OCI-LY1 (cell line): ENCODE measurements around the gene MB.

Experiments used
- H2AFZ ChIP-seq: fragments of 200-600 bp; sonication (generic), shearing (Covaris generic); 2 replicates; pipeline ENCODE4 v1.6.0; 2014; ENCODE audit warnings: antibody characterized with exemption, mild to moderate bottlenecking, low read length
- H3F3A ChIP-seq: fragments of 200-600 bp; sonication (generic), shearing (Covaris generic); 2 replicates; pipeline ENCODE4 v1.6.0; 2014; ENCODE audit warnings: mild to moderate bottlenecking, antibody characterized with exemption, low read length, moderate library complexity; ENCODE audit not compliant: insufficient read depth
- H3K27ac ChIP-seq: fragments of 200-600 bp; sonication (generic); 2 replicates; pipeline ENCODE4 v1.5.1; 2014; ENCODE audit warnings: low read length, mixed run types, mild to moderate bottlenecking, low read depth; ENCODE audit not compliant: poor library complexity, severe bottlenecking
- H3K27me3 ChIP-seq: fragments of 200-600 bp; sonication (generic); 2 replicates; pipeline ENCODE4 v1.6.0; 2014; ENCODE audit warnings: antibody characterized with exemption, mild to moderate bottlenecking, low read length, moderate library complexity; ENCODE audit not compliant: insufficient read depth
- H3K36me3 ChIP-seq: fragments of 200-600 bp; sonication (generic); 2 replicates; pipeline ENCODE4 v1.6.1; 2014; ENCODE audit warnings: mild to moderate bottlenecking, antibody characterized with exemption, low read length, moderate library complexity, mixed read lengths; ENCODE audit not compliant: insufficient read depth
- H3K4me1 ChIP-seq: fragments of 200-600 bp; sonication (generic); 2 replicates; pipeline ENCODE4 v1.5.1; 2014; ENCODE audit warnings: mild to moderate bottlenecking, low read length, moderate library complexity; ENCODE audit not compliant: insufficient read depth, severe bottlenecking
- H3K4me2 ChIP-seq: fragments of 200-600 bp; sonication (generic), shearing (Covaris generic); 2 replicates; pipeline ENCODE4 v1.6.1; 2014; ENCODE audit warnings: low read length
- H3K4me3 ChIP-seq: fragments of 200-600 bp; sonication (generic); 2 replicates; pipeline ENCODE4 v1.5.1; 2014; ENCODE audit warnings: low read length, low read depth, mild to moderate bottlenecking, mixed read lengths; ENCODE audit not compliant: poor library complexity, severe bottlenecking
- H3K79me2 ChIP-seq: fragments of 200-600 bp; shearing (Covaris generic); 2 replicates; pipeline ENCODE4 v1.6.1; 2016; ENCODE audit warnings: mixed run types, low read length, mixed read lengths; ENCODE audit not compliant: insufficient read depth
- H3K9ac ChIP-seq: fragments of 200-600 bp; sonication (generic), shearing (Covaris generic); 2 replicates; pipeline ENCODE4 v1.6.1; 2014; ENCODE audit warnings: mild to moderate bottlenecking, low read length, mixed read lengths
- H3K9me2 ChIP-seq: fragments of 200-600 bp; sonication (generic), shearing (Covaris generic); 2 replicates; pipeline ENCODE4 v1.6.1; 2014; ENCODE audit warnings: low read depth, mild to moderate bottlenecking, low read length, mixed read lengths
- H3K9me3 ChIP-seq: fragments of 200-600 bp; shearing (Covaris generic); 2 replicates; pipeline ENCODE4 v1.6.1; 2014; ENCODE audit warnings: low read length, mixed read lengths
- H4K20me1 ChIP-seq: fragments of 200-600 bp; sonication (generic), shearing (Covaris generic); 2 replicates; pipeline ENCODE4 v1.6.0; 2016; ENCODE audit warnings: mild to moderate bottlenecking, low read length; ENCODE audit not compliant: insufficient read depth
- EZH2 ChIP-seq: fragments of 200-600 bp; sonication (generic), shearing (Covaris generic); IDR thresholded peaks from 2 replicates; pipeline ENCODE4 v1.8.0; 2017; ENCODE audit warnings: borderline replicate concordance, mixed run types, mild to moderate bottlenecking, antibody characterized with exemption, low read length, moderate library complexity, mixed read lengths
- TF ChIP-seq, protein P1 (sequence below): fragments of 200-600 bp; sonication (generic), shearing (Covaris generic); IDR thresholded peaks from 2 replicates; pipeline ENCODE4 v1.5.1; 2017; ENCODE audit warnings: mild to moderate bottlenecking, antibody characterized with exemption, low read length, moderate library complexity, mixed read lengths

The MB gene

DNA sequence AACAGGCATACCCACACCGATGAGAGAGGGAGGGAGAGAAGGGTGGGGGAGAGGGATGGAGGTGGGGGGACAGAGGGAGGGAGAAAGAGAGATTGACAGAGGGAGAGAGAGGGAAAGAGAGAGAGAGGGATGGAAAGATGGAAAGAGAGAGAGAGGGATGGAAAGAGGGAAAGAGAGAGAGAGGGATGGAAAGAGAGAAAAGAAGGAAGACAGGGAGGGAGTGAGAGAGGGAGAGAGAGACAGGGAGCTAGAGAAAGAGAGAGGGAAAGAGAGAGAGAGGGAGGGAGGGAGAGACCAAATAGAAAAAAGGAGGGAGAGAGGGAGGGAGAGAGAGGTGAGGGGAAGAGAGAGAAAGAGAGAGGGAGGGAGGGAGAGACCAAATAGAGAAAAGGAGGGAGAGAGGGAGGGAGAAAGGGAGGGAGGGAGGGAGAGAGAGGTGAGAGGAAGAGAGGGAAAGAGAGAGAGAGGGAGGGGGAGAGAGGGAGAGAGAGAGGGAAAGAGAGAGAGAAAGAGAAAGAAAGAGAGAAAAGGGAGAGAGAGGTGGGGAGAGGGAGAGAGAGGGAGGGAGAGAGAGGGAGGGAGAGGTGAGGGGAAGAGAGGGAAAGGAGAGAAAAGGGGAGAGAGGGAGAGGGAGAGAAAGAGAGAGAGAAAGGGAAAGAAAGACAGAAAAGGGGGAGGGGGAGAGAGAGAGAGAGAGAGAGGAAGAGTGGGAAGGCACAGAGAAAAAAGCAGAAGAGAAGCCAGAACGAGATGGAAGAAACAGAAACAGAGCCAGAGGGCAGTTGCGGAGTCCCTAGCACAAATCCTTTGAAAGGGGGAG, 23.8 kb downstream of the MB start:
- no peak overlapping the region for H3K4me2 ChIP-seq
- no peaks in the 10 kb centered on the region for H3K36me3 ChIP-seq
- H3K27ac ChIP-seq, result no peak overlapping the region
- H3F3A ChIP-seq, result no peaks in the 10 kb centered on the region
- no peaks in the 10 kb centered on the region for H3K9me3 ChIP-seq
- peaks cover 13% of the 10 kb centered on the region for H3K27me3 ChIP-seq
- no peaks in the 10 kb centered on the region for H3K79me2 ChIP-seq
- H2AFZ ChIP-seq, result no peak overlapping the region
- H3K9me2 ChIP-seq, result no peaks in the 10 kb centered on the region
- no peak overlapping the region for H3K4me3 ChIP-seq
- H3K9ac ChIP-seq, result no peak overlapping the region
- H4K20me1 ChIP-seq, result no peaks in the 10 kb centered on the region
- no peaks in the 10 kb centered on the region for H3K4me1 ChIP-seq
- TF ChIP-seq, protein P1, sequence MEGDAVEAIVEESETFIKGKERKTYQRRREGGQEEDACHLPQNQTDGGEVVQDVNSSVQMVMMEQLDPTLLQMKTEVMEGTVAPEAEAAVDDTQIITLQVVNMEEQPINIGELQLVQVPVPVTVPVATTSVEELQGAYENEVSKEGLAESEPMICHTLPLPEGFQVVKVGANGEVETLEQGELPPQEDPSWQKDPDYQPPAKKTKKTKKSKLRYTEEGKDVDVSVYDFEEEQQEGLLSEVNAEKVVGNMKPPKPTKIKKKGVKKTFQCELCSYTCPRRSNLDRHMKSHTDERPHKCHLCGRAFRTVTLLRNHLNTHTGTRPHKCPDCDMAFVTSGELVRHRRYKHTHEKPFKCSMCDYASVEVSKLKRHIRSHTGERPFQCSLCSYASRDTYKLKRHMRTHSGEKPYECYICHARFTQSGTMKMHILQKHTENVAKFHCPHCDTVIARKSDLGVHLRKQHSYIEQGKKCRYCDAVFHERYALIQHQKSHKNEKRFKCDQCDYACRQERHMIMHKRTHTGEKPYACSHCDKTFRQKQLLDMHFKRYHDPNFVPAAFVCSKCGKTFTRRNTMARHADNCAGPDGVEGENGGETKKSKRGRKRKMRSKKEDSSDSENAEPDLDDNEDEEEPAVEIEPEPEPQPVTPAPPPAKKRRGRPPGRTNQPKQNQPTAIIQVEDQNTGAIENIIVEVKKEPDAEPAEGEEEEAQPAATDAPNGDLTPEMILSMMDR, result no peak
- TF ChIP-seq EZH2, result no peak

DNA sequence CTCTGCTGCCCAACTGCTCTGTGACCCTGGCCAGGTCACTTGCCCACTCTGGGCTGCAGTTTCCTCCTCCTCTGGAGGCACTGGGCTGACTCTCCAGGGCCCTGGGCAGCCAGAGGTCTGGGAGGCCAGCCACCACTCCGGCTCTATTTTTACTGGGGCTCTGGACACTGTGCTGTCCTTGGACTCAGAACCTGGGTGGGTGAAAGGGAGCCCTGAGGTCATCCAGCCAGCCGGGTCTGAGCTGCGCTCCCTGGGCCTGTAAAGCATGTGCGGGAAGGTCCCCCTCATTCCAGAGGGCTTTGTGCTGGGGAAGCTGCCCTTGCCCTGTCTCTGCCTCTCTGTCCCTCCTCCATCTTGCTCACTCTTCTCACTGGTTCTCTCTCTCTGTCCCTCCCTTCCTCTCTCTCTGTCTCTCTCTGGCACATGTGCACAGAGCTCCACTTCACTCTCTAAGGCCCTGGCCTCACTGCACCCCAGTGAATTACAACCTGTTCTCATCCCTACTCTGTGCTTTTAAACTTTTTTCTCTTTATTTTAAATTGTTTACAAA, 24.6 kb downstream of the MB start:
- no peaks in the 10 kb centered on the region for H3F3A ChIP-seq
- H3K4me1 ChIP-seq, result no peaks in the 10 kb centered on the region
- H3K9me2 ChIP-seq, result no peaks in the 10 kb centered on the region
- H2AFZ ChIP-seq, result no peak overlapping the region
- TF ChIP-seq, protein P1, result no peak
- TF ChIP-seq EZH2, result no peak
- no peaks in the 10 kb centered on the region for H3K79me2 ChIP-seq
- no peak overlapping the region for H3K9ac ChIP-seq
- peaks cover 13% of the 10 kb centered on the region for H3K27me3 ChIP-seq
- H3K4me2 ChIP-seq, result no peak overlapping the region
- H3K9me3 ChIP-seq, result no peaks in the 10 kb centered on the region
- no peak overlapping the region for H3K27ac ChIP-seq
- H3K4me3 ChIP-seq, result no peak overlapping the region
- H4K20me1 ChIP-seq, result no peaks in the 10 kb centered on the region
- H3K36me3 ChIP-seq, result no peaks in the 10 kb centered on the region

DNA sequence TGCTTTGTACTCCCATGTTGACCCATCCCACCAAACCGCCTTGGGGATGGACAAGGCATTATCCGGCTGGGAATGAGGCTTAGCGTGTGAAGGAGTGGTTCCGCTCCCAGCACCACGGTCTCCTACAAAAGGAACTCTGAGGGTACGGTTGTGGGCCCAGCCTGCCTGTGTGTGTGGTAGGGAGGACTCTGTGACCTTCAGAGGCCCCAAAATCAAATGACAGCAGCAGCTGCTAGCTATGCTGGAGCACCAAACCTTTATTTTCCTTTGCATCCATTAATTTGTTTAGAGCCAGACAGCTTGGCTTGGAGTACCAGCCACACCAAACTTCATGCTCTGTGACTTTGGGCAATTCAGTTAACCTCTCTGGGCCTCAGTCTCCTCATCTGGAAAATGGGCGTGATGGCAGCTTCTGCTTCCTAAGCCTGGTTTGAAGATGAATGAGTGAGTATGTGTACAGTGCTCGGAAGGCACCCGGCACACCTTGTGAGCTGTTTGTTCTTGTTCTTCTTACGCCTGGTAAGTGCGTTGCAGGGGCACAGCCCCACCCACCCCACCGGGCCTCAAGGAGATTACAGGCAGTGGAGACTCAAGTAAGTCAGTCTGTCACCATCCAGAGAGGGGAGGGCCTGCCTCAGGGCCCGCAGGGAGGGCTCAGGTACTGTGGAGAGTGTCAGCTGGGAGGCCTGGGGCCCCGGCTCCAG, 25.3 kb downstream of the MB start:
- Histone ChIP-seq H3K4me1 (no peaks in the 10 kb centered on the region), H3K4me2 (no peak overlapping the region), H3F3A (no peaks in the 10 kb centered on the region), H3K79me2 (no peaks in the 10 kb centered on the region), H3K9me2 (no peaks in the 10 kb centered on the region), H3K27me3 (peaks cover 13% of the 10 kb centered on the region), H3K9me3 (no peaks in the 10 kb centered on the region), H2AFZ (no peak overlapping the region), H4K20me1 (no peaks in the 10 kb centered on the region), H3K36me3 (no peaks in the 10 kb centered on the region), H3K4me3 (no peak overlapping the region), H3K27ac (no peak overlapping the region), H3K9ac (no peak overlapping the region)
- no peak for TF ChIP-seq EZH2
- TF ChIP-seq, protein P1, result no peak
